Prostate gland (tissue), 2 donors: ENCODE results near the gene SWSAP1.
A peak's percentile ranks its signal among the peaks of the same experiment; 100 is the strongest.

Experiments used
- POLR2A ChIP-seq: fragments of 450-650 bp; IDR thresholded peaks from one replicate; pipeline ENCODE4 v1.6.1; 2016; ENCODE audit warnings: antibody characterized with exemption, mild to moderate bottlenecking
- POLR2AphosphoS5 ChIP-seq: sonication (generic); formaldehyde crosslinking; IDR thresholded peaks from one replicate; pipeline ENCODE4 v1.6.1; 2017; ENCODE audit warnings: antibody characterized with exemption
- TF ChIP-seq, protein P1 (sequence below), 4 experiments: fragments of 200-600 bp in 2 of 4; fragments of 450-650 bp in 2 of 4; sonication (generic) in 2 of 4; IDR thresholded peaks; 1 replicate in 3 of 4; 2 replicates in 1 of 4; pipeline ENCODE4 v1.5.1; 2016 to 2019; ENCODE audit warnings: antibody characterized with exemption in 4 of 4, mild to moderate bottlenecking in 2 of 4, moderate library complexity in 2 of 4

DNA sequence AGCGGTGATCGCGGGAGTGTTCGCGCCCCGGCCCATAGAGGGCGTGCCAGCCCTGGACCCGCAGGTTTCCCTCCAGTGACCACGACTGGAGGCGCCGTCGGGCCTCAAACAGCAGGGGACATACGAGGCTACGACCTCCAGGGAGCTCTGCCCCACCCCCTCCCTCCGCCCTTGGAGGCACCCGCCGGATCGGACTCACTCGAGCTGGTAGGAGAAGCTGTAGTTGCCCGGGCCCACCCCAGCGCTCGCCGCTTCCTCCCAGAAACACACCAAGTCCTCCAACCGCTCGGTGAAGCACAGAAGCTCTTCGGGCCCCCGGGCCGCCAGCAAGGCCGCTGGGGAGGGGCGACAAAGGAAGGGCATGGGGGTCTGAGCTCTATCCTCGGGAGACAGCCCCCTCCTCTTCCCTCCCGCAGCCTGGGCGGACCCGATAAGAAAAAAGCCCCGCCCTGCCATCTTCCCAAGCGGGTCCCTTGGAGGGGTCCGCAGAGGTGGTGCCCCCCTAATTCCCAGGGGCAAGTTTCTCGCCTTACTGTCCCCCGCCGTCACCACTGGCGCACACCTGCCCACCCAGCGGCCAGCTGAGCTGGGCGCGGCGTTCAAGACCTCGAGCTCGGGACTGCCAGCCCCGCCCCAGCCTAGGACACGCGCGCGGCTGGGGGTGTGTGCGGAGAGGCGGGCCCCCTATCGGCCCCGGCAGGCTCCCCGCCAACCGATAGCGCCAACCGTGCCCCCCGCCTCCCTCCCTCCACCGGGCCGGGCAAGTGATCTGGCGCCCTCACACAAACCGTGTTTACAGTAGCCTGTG, 8.6 kb downstream of the SWSAP1 start:
- TF ChIP-seq, protein P1, sequence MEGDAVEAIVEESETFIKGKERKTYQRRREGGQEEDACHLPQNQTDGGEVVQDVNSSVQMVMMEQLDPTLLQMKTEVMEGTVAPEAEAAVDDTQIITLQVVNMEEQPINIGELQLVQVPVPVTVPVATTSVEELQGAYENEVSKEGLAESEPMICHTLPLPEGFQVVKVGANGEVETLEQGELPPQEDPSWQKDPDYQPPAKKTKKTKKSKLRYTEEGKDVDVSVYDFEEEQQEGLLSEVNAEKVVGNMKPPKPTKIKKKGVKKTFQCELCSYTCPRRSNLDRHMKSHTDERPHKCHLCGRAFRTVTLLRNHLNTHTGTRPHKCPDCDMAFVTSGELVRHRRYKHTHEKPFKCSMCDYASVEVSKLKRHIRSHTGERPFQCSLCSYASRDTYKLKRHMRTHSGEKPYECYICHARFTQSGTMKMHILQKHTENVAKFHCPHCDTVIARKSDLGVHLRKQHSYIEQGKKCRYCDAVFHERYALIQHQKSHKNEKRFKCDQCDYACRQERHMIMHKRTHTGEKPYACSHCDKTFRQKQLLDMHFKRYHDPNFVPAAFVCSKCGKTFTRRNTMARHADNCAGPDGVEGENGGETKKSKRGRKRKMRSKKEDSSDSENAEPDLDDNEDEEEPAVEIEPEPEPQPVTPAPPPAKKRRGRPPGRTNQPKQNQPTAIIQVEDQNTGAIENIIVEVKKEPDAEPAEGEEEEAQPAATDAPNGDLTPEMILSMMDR (IDR thresholded peaks at IDR 0.05), result peak; percentile 11 to 75 (median 36)
- TF ChIP-seq POLR2A (no peak), POLR2AphosphoS5 (no peak)
